AG08395 (cell line): ENCODE results near the gene GINS1.

Experiments
- DNase-seq: peaks from one replicate; pipeline ENCODE4 v3.0.0; 2012; ENCODE audit warnings: mixed read lengths, low spot score

Gene GINS1

GRCh38 chr20:25407311-25408169 lies at the start of gene GINS1:
GINS1 (plus strand) TSS chr20:25407673; CDS start chr20:25407821, 148 bp downstream.
- peak; percentile 95 for DNase-seq

GRCh38 chr20:25360631-25361286 lies 46.7 kb upstream of the GINS1 start:
- DNase-seq = peak; percentile 22

- DNase-seq = no peak
Observed at GRCh38 chr20:25361287-25361683, 46.2 kb upstream of the GINS1 start.

- DNase-seq = no peak
Observed at GRCh38 chr20:25364180-25364788, 43.2 kb upstream of the GINS1 start.

- no peak for DNase-seq
Observed at GRCh38 chr20:25364879-25365699, 42.4 kb upstream of the GINS1 start.

- DNase-seq = no peak
Observed at GRCh38 chr20:25368526-25368925, 38.9 kb upstream of the GINS1 start.

- DNase-seq = no peak
Observed at GRCh38 chr20:25368976-25369375, 38.5 kb upstream of the GINS1 start.

- no peak for DNase-seq
Observed at GRCh38 chr20:25369529-25369928, 37.9 kb upstream of the GINS1 start.

GRCh38 chr20:25369971-25370370 lies 37.5 kb upstream of the GINS1 start:
- DNase-seq = no peak

GRCh38 chr20:25372584-25373336 lies 34.7 kb upstream of the GINS1 start:
- peak; percentile 66 for DNase-seq

- DNase-seq = no peak
Observed at GRCh38 chr20:25374842-25375241, 32.6 kb upstream of the GINS1 start.

- no peak for DNase-seq
Observed at GRCh38 chr20:25376236-25376635, 31.2 kb upstream of the GINS1 start.

GRCh38 chr20:25376886-25377285 lies 30.6 kb upstream of the GINS1 start:
- no peak for DNase-seq

GRCh38 chr20:25378189-25378883 lies 29.1 kb upstream of the GINS1 start:
- no peak for DNase-seq

GRCh38 chr20:25378884-25379733 lies 28.4 kb upstream of the GINS1 start:
- no peak for DNase-seq

- no peak for DNase-seq
Observed at GRCh38 chr20:25380945-25381614, 26.4 kb upstream of the GINS1 start.

GRCh38 chr20:25382704-25383370 lies 24.6 kb upstream of the GINS1 start:
- DNase-seq = no peak

GRCh38 chr20:25389401-25389857 lies 18.0 kb upstream of the GINS1 start:
- peak; percentile 33 for DNase-seq
